ENCODE results near the gene GSTK1. TPM values are rescaled to one million over a fixed set of nuclear protein-coding genes. Genes with fewer than 3 reads are reported as not detected.

Gene GSTK1
- total and polyA plus RNA-seq, 9 of the 15 experiments (the other 6 are each of a cell fraction or from before 2014, with no cell fraction given), result 155 to 441 (median 233) TPM

DNA sequence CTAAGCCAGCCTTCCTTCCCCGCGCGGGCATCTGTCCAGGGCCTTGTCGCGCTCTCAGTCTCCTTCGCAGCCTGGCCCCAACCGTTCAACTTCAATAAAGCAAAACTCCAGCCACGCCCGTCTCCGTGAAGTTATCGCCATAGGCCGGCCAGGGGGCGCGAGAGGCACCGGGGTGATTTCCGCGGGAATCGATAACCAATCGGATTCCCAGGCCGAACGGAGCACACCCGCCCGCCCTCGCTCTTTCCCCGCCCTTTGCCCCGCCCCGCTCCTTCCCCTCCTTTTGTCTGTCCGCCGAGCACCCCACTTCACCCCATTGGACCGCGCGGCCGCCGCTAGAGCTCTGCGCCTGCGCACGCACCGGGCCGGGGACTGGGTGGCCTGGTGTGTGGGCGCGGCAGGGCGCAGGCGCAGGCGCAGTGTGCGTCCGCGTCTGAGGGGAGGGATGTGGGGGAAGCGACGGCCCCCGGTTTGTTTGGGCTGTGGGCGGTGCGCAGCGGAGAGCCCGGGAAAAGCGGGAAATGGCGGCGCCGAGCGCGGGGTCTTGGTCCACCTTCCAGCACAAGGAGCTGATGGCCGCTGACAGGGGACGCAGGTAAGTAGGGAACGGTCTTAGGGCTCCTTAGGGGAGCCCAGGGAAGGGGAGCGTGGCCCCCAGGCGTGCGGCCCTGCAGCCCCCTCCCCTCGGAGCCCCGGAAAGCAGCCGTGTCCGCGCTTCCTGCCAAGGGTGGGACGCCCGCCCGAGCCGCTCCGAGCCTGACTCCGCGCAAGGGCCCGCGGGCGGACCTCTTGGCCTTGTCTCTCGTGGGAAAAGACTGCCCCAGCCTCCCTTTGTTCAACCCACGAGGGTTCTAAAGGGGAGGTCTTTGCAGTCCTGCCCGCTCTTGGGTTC, 24.9 kb downstream of the GSTK1 start, which contains the start of gene CASP2 (continued):
- 0 out of 2 replicates have a peak, but pooled peaks have one; percentile 16 for TF ChIP-seq HOMEZ (CRISPR knock-in tag; IDR thresholded peaks at IDR 0.05)
- TF ChIP-seq SMARCB1 (IDR thresholded peaks at IDR 0.05; ENCODE audit: insufficient read length, low read depth), result no peak
- TF ChIP-seq MNT (conservative IDR thresholded peaks at IDR 0.05), result peak; percentile 13 to 71; a peak in 2 of 4 replicates
- no peak for TF ChIP-seq ZNF445 (CRISPR knock-in tag; IDR thresholded peaks at IDR 0.05; ENCODE audit: low read depth)
- peak; percentile 92 for TF ChIP-seq EP400 (IDR thresholded peaks at IDR 0.05)
- no peak; the same call in 1 of the 2 replicates for TF ChIP-seq ZBED1 (IDR thresholded peaks at IDR 0.05)
- 0 out of 2 replicates have a peak, but pooled peaks have one; percentile 34 for TF ChIP-seq ZNF764 (CRISPR knock-in tag; IDR thresholded peaks at IDR 0.05; ENCODE audit: low read depth)
- no peak for TF ChIP-seq JUNB (CRISPR knock-in tag; conservative IDR thresholded peaks at IDR 0.05)
- TF ChIP-seq, protein P1, sequence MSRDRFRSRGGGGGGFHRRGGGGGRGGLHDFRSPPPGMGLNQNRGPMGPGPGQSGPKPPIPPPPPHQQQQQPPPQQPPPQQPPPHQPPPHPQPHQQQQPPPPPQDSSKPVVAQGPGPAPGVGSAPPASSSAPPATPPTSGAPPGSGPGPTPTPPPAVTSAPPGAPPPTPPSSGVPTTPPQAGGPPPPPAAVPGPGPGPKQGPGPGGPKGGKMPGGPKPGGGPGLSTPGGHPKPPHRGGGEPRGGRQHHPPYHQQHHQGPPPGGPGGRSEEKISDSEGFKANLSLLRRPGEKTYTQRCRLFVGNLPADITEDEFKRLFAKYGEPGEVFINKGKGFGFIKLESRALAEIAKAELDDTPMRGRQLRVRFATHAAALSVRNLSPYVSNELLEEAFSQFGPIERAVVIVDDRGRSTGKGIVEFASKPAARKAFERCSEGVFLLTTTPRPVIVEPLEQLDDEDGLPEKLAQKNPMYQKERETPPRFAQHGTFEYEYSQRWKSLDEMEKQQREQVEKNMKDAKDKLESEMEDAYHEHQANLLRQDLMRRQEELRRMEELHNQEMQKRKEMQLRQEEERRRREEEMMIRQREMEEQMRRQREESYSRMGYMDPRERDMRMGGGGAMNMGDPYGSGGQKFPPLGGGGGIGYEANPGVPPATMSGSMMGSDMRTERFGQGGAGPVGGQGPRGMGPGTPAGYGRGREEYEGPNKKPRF (IDR thresholded peaks at IDR 0.05; ENCODE audit: low read depth, low read length), result no peak
- peak; percentile 20; the same call in 1 of the 2 replicates for TF ChIP-seq THAP7 (CRISPR knock-in tag; IDR thresholded peaks at IDR 0.05)
- TF ChIP-seq TFAP4 (CRISPR knock-in tag; IDR thresholded peaks at IDR 0.05; ENCODE audit: borderline replicate concordance), result peak; percentile 92
- 0 out of 2 replicates have a peak, but pooled peaks have one; percentile 87 for TF ChIP-seq SRSF3 (IDR thresholded peaks at IDR 0.05; ENCODE audit: insufficient read depth, low read length)
- TF ChIP-seq, protein P2, sequence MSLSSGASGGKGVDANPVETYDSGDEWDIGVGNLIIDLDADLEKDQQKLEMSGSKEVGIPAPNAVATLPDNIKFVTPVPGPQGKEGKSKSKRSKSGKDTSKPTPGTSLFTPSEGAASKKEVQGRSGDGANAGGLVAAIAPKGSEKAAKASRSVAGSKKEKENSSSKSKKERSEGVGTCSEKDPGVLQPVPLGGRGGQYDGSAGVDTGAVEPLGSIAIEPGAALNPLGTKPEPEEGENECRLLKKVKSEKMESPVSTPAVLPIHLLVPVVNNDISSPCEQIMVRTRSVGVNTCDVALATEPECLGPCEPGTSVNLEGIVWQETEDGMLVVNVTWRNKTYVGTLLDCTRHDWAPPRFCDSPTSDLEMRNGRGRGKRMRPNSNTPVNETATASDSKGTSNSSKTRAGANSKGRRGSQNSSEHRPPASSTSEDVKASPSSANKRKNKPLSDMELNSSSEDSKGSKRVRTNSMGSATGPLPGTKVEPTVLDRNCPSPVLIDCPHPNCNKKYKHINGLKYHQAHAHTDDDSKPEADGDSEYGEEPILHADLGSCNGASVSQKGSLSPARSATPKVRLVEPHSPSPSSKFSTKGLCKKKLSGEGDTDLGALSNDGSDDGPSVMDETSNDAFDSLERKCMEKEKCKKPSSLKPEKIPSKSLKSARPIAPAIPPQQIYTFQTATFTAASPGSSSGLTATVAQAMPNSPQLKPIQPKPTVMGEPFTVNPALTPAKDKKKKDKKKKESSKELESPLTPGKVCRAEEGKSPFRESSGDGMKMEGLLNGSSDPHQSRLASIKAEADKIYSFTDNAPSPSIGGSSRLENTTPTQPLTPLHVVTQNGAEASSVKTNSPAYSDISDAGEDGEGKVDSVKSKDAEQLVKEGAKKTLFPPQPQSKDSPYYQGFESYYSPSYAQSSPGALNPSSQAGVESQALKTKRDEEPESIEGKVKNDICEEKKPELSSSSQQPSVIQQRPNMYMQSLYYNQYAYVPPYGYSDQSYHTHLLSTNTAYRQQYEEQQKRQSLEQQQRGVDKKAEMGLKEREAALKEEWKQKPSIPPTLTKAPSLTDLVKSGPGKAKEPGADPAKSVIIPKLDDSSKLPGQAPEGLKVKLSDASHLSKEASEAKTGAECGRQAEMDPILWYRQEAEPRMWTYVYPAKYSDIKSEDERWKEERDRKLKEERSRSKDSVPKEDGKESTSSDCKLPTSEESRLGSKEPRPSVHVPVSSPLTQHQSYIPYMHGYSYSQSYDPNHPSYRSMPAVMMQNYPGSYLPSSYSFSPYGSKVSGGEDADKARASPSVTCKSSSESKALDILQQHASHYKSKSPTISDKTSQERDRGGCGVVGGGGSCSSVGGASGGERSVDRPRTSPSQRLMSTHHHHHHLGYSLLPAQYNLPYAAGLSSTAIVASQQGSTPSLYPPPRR (CRISPR knock-in tag; IDR thresholded peaks at IDR 0.05; ENCODE audit: borderline replicate concordance), result peak; percentile 81

Data from K562 (cell line).